Neuron (in vitro differentiated cells): ENCODE measurements around the gene USP34.
"Not testable (repeated sequence)": the region's sequence is repeated elsewhere in the genome, so short reads cannot be mapped to it uniquely, and the experiment has no call there.

Experiments
- H2AFZ ChIP-seq: one replicate; pipeline ENCODE4 v1.6.1; 2013; ENCODE audit warnings: low read depth, mild to moderate bottlenecking, inconsistent platforms, low read length, moderate library complexity
- H3K27me3 ChIP-seq: one replicate; pipeline ENCODE4 v1.6.1; 2013; ENCODE audit warnings: low read length; ENCODE audit not compliant: insufficient read depth
- H3K36me3 ChIP-seq: one replicate; pipeline ENCODE4 v1.6.1; 2013; ENCODE audit warnings: low read length; ENCODE audit not compliant: insufficient read depth
- H3K4me1 ChIP-seq: one replicate; pipeline ENCODE4 v1.6.1; 2013; ENCODE audit warnings: low read length; ENCODE audit not compliant: insufficient read depth
- H3K4me3 ChIP-seq: 2 replicates; pipeline ENCODE4 v1.5.1; 2013; ENCODE audit warnings: mild to moderate bottlenecking, low read length, moderate library complexity
- H3K9me3 ChIP-seq: one replicate; pipeline ENCODE4 v1.6.1; 2013; ENCODE audit warnings: low read length

USP34 gene

GRCh38 chr2:61470965-61471904, at the start of gene USP34:
Gene USP34, minus strand, starts transcription at chr2:61471087. Its CDS starts 395 bp downstream, at chr2:61470692.
- Histone ChIP-seq H2AFZ (peak within 1 kb of the TSS; percentile 80), H3K36me3 (peaks cover 11% of the 10 kb centered on the region), H3K27me3 (no peaks in the 10 kb centered on the region), H3K4me3 (peak within 1 kb of the TSS; percentile 96), H3K4me1 (peaks cover 13% of the 10 kb centered on the region), H3K9me3 (peaks cover 2% of the 10 kb centered on the region)

- Histone ChIP-seq H3K4me1 (peaks cover 11% of the 10 kb centered on the region), H3K4me3 (no peak overlapping the region), H2AFZ (no peak overlapping the region), H3K36me3 (peaks cover 89% of the 10 kb centered on the region), H3K9me3 (no peaks in the 10 kb centered on the region), H3K27me3 (no peaks in the 10 kb centered on the region)
Measured at GRCh38 chr2:61520261-61520660, 49.4 kb upstream of the USP34 start.

- Histone ChIP-seq H3K9me3 (no peaks in the 10 kb centered on the region), H3K27me3 (no peaks in the 10 kb centered on the region), H3K4me3 (no peak overlapping the region), H3K4me1 (no peaks in the 10 kb centered on the region), H2AFZ (no peak overlapping the region), H3K36me3 (peaks cover 91% of the 10 kb centered on the region)
Measured at GRCh38 chr2:61512768-61513398, 42.0 kb upstream of the USP34 start.

GRCh38 chr2:61510674-61511671, 40.1 kb upstream of the USP34 start:
- Histone ChIP-seq H3K4me1 (no peaks in the 10 kb centered on the region), H3K9me3 (no peaks in the 10 kb centered on the region), H2AFZ (no peak overlapping the region), H3K4me3 (no peak overlapping the region), H3K36me3 (peaks cover 93% of the 10 kb centered on the region), H3K27me3 (no peaks in the 10 kb centered on the region)

- Histone ChIP-seq H3K36me3 (peaks cover 90% of the 10 kb centered on the region), H3K27me3 (no peaks in the 10 kb centered on the region), H2AFZ (no peak overlapping the region), H3K4me1 (no peaks in the 10 kb centered on the region), H3K9me3 (no peaks in the 10 kb centered on the region), H3K4me3 (no peak overlapping the region)
Measured at GRCh38 chr2:61504949-61505348, 34.1 kb upstream of the USP34 start.

GRCh38 chr2:61499060-61499459, 28.2 kb upstream of the USP34 start:
- H3K4me3 ChIP-seq: no peak overlapping the region

GRCh38 chr2:61493523-61493942, 22.6 kb upstream of the USP34 start:
- Histone ChIP-seq H3K27me3 (no peaks in the 10 kb centered on the region), H3K4me3 (no peak overlapping the region), H3K9me3 (no peaks in the 10 kb centered on the region), H3K4me1 (no peaks in the 10 kb centered on the region), H2AFZ (no peak overlapping the region), H3K36me3 (peaks cover 90% of the 10 kb centered on the region)

More at GRCh38 chr2:61499060-61499459, 28.2 kb upstream of the USP34 start:
- peaks cover 89% of the 10 kb centered on the region for H3K36me3 ChIP-seq
- no peaks in the 10 kb centered on the region for H3K4me1 ChIP-seq
- H3K9me3 ChIP-seq: no peaks in the 10 kb centered on the region
- H3K27me3 ChIP-seq: no peaks in the 10 kb centered on the region
- no peak overlapping the region for H2AFZ ChIP-seq

- Histone ChIP-seq H3K4me1 (no peaks in the 10 kb centered on the region), H3K36me3 (peaks cover 91% of the 10 kb centered on the region), H2AFZ (no peak overlapping the region), H3K4me3 (no peak overlapping the region), H3K27me3 (no peaks in the 10 kb centered on the region), H3K9me3 (no peaks in the 10 kb centered on the region)
Measured at GRCh38 chr2:61492476-61492875, 21.6 kb upstream of the USP34 start.

GRCh38 chr2:61485281-61485680, 14.4 kb upstream of the USP34 start:
- peaks cover 88% of the 10 kb centered on the region for H3K36me3 ChIP-seq
- no peaks in the 10 kb centered on the region for H3K4me1 ChIP-seq

GRCh38 chr2:61478086-61478485, 7.2 kb upstream of the USP34 start:
- Histone ChIP-seq H2AFZ (no peak overlapping the region), H3K36me3 (peaks cover 62% of the 10 kb centered on the region), H3K4me3 (no peak overlapping the region), H3K9me3 (peaks cover 2% of the 10 kb centered on the region), H3K4me1 (no peaks in the 10 kb centered on the region), H3K27me3 (no peaks in the 10 kb centered on the region)

More at GRCh38 chr2:61485281-61485680, 14.4 kb upstream of the USP34 start:
- Histone ChIP-seq H3K4me3 (no peak overlapping the region), H3K27me3 (no peaks in the 10 kb centered on the region), H2AFZ (no peak overlapping the region), H3K9me3 (no peaks in the 10 kb centered on the region)

- not testable (repeated sequence) for H3K27me3 ChIP-seq, H3K4me1 ChIP-seq, H3K9me3 ChIP-seq, H3K4me3 ChIP-seq, H2AFZ ChIP-seq
- H3K36me3 ChIP-seq: peaks cover 52% of the 10 kb centered on the region
Measured at GRCh38 chr2:61476929-61477589, 6.2 kb upstream of the USP34 start.
